ENCODE measurements around the gene ISLR2. TPM values are rescaled to one million over a fixed set of nuclear protein-coding genes. Genes with fewer than 3 reads are reported as not detected.
"Not testable (repeated sequence)": the region's sequence is repeated elsewhere in the genome, so short reads cannot be mapped to it uniquely, and the experiment has no call there.

Gene ISLR2
- total RNA-seq, 1 donor from 2014 or later = not detected

DNA sequence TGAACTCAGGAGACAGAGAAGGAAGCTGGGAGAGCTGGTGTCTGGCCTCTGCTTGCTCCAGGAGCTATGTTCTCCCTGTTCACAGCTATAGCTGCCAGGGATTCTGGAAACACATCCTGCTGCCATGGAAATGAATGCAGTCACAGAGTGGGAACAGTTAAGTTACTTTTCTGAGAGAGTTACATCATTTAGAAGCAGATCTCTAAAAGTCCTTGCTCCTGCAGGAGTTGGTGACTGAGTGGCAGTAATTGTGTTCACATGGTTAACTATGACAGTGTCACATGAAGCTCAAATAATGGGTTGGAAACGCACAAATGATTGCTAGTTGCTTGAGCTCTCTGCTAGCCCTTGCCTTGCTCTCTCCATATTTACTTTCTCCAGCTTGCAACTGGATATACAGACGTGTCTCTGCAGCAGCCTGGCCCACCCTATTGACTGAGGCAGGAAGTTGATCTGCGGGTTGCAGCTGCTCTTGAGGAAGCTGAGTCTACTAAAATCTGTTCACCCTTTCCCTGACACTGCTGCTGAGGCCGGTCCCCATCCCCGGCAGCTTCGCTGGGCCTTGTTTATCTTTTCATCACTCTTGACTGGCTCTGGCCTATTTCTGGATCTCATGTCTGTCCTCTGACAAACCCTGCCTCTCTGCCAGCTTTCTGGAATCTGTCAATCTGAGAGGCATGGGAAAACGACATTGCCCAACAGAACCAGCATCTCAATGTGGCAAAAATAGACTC is 26.5 kb downstream of the ISLR2 start:
- H3K36me3 Mint-ChIP-seq (ENCODE audit: low read depth) = no peaks in the 10 kb centered on the region
- intact Hi-C loops (cut with micrococcal nuclease) = no loop called here
- no peak for ATAC-seq (ENCODE audit: low read depth)
- H3K4me3 Mint-ChIP-seq = no peak overlapping the region
- H3K9me3 Mint-ChIP-seq = no peaks in the 10 kb centered on the region
- H3K27ac Mint-ChIP-seq = no peak overlapping the region
- H3K27me3 Mint-ChIP-seq = peaks cover 31% of the 10 kb centered on the region
- DNase-seq = no peak
- ChIA-PET CTCF (no interaction called here), POLR2A (no interaction called here)
- H3K4me1 Mint-ChIP-seq = peaks cover 7% of the 10 kb centered on the region
- no peak for TF ChIP-seq CTCF (IDR thresholded peaks at IDR 0.05)

- Mint-ChIP-seq H3K27me3 (peaks cover 32% of the 10 kb centered on the region), H3K36me3 (ENCODE audit: low read depth) (no peaks in the 10 kb centered on the region), H3K9me3 (no peaks in the 10 kb centered on the region), H3K4me3 (no peak overlapping the region), H3K4me1 (peaks cover 7% of the 10 kb centered on the region), H3K27ac (no peak overlapping the region)
- TF ChIP-seq CTCF (IDR thresholded peaks at IDR 0.05) = no peak
- intact Hi-C loops (cut with micrococcal nuclease) = no loop called here
- DNase-seq (no peak), ATAC-seq (ENCODE audit: low read depth) (no peak)
- ChIA-PET CTCF (no interaction called here), POLR2A (no interaction called here)
Observed at GRCh38 chr15:74157868-74158827, 27.8 kb downstream of the ISLR2 start.

GRCh38 chr15:74158855-74159650 is 28.7 kb downstream of the ISLR2 start:
- CTCF ChIA-PET = interaction anchor here (0.5 kb wide), 1 partner anchor 616 kb away, joined by 4 read pairs; no protein-coding TSS in a partner anchor
- Mint-ChIP-seq H3K36me3 (ENCODE audit: low read depth) (no peaks in the 10 kb centered on the region), H3K4me3 (no peak overlapping the region), H3K27me3 (peaks cover 32% of the 10 kb centered on the region), H3K4me1 (peaks cover 7% of the 10 kb centered on the region), H3K27ac (no peak overlapping the region), H3K9me3 (no peaks in the 10 kb centered on the region)
- POLR2A ChIA-PET = no interaction called here
- intact Hi-C loops (cut with micrococcal nuclease) = no loop called here
- DNase-seq (no peak), ATAC-seq (ENCODE audit: low read depth) (no peak)
- TF ChIP-seq CTCF (IDR thresholded peaks at IDR 0.05) = no peak

DNA sequence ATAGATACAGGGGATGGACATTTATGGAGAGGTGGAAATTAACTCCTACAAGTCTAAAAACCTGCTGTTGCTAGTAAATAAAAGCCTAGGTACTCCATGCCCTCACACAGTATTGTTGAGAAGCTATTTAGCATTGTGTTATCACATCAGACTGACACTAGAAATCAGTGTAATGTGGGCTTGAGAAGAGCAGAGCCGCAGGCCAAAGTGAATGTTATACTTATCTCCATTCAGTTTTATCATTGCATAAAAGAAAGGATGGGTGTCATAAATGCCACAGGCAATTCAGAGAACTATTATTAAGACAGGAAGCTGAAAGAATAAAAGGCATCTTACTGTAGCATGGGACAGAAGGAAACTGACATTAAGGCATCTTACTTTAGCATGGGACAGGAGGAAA is 29.4 kb downstream of the ISLR2 start:
- H3K27ac Mint-ChIP-seq = no peak overlapping the region
- POLR2A ChIA-PET = no interaction called here

DNA sequence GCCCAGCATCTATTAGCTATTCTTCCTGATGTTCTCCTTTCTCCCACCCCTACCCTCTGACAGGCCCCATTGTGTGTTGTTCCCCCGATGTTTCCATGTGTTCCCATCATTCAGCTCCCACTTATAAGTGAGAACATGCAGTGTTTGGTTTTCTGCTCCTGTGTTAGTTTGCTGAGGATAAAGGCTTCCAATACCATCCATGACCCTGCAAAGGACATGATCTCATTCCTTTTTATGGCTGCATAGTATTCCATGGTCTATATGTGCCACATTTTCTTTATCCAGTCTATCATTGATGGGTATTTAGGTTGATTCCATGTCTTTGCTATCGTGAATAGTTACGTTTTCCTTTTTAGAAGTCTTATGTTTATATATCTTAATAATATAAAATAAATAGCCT is 30.0 kb downstream of the ISLR2 start:
- H3K4me1 Mint-ChIP-seq; H3K4me3 Mint-ChIP-seq; intact Hi-C loops (cut with micrococcal nuclease); POLR2A ChIA-PET; H3K9me3 Mint-ChIP-seq; CTCF ChIA-PET; H3K36me3 Mint-ChIP-seq (ENCODE audit: low read depth); DNase-seq; H3K27ac Mint-ChIP-seq; ATAC-seq (ENCODE audit: low read depth): not testable (repeated sequence)
- H3K27me3 Mint-ChIP-seq = peaks cover 31% of the 10 kb centered on the region

More for the DNA sequence above, 29.4 kb downstream of the ISLR2 start:
- Mint-ChIP-seq H3K9me3 (peaks cover 3% of the 10 kb centered on the region), H3K36me3 (ENCODE audit: low read depth) (no peaks in the 10 kb centered on the region), H3K4me1 (peaks cover 7% of the 10 kb centered on the region), H3K4me3 (no peak overlapping the region), H3K27me3 (peaks cover 31% of the 10 kb centered on the region)
- DNase-seq = no peak
- CTCF ChIA-PET = no interaction called here
- intact Hi-C loops (cut with micrococcal nuclease) = no loop called here
- TF ChIP-seq CTCF (IDR thresholded peaks at IDR 0.05) = no peak
- no peak for ATAC-seq (ENCODE audit: low read depth)

GRCh38 chr15:74162195-74162536 is 31.8 kb downstream of the ISLR2 start:
- CTCF ChIA-PET; ATAC-seq (ENCODE audit: low read depth); H3K4me3 Mint-ChIP-seq; H3K36me3 Mint-ChIP-seq (ENCODE audit: low read depth); H3K9me3 Mint-ChIP-seq; H3K27ac Mint-ChIP-seq; POLR2A ChIA-PET; H3K4me1 Mint-ChIP-seq; intact Hi-C loops (cut with micrococcal nuclease); DNase-seq: not testable (repeated sequence)
- peaks cover 28% of the 10 kb centered on the region for H3K27me3 Mint-ChIP-seq
